HEK293 (cell line): ENCODE results near the gene HSD17B3.

Source experiments
- CTCF ChIA-PET: fragments of 350-600 bp; formaldehyde crosslinking; extraction: SDS; loops from one replicate; lab custom pipeline; 2021; ENCODE audit warnings: antibody characterized with exemption; lab: Yijun Ruan, JAX
- POLR2A ChIA-PET: fragments of 300-600 bp; formaldehyde crosslinking; extraction: SDS; loops from one replicate; lab custom pipeline; 2020; ENCODE audit warnings: antibody characterized with exemption, inconsistent platforms; lab: Yijun Ruan, JAX
- H3K27ac ChIP-seq: fragments of 200-500 bp; sonication (Bioruptor generic); 2 replicates; pipeline ENCODE4 v1.5.1; 2014; ENCODE audit warnings: low read depth, low read length, control low read depth, inconsistent platforms; ENCODE audit errors: extremely low read depth
- H3K36me3 ChIP-seq, 2 experiments: fragments of 200-500 bp in 1 of 2; sonication (Bioruptor generic) in 1 of 2; 1 replicate in 1 of 2; 2 replicates in 1 of 2; pipeline ENCODE4 v1.5.1; 2014 to 2017; ENCODE audit warnings: inconsistent platforms in 2 of 2, low read length in 2 of 2; ENCODE audit not compliant: control insufficient read depth in 2 of 2, insufficient read depth in 1 of 2
- H3K4me1 ChIP-seq: fragments of 200-500 bp; sonication (Bioruptor generic); 2 replicates; pipeline ENCODE4 v1.5.1; 2014; ENCODE audit warnings: mild to moderate bottlenecking, low read length, inconsistent platforms; ENCODE audit not compliant: control insufficient read depth, insufficient read depth
- H3K4me3 ChIP-seq: 2 replicates; pipeline ENCODE4 v1.5.1; 2011; ENCODE audit warnings: low read depth, mild to moderate bottlenecking, control low read depth, low read length, moderate library complexity
- H3K9me3 ChIP-seq: fragments of 200-500 bp; sonication (Bioruptor generic); 2 replicates; pipeline ENCODE4 v1.5.1; 2014; ENCODE audit warnings: low read depth, low read length, inconsistent platforms; ENCODE audit not compliant: control insufficient read depth, insufficient read depth
- EGR2 ChIP-seq: fragments of 450-650 bp; formaldehyde crosslinking; IDR thresholded peaks from 2 replicates; pipeline ENCODE4 v1.5.1; 2016; ENCODE audit warnings: low read depth, missing biosample characterization, missing genetic modification characterization
- HOXC10 ChIP-seq: sonication (generic); formaldehyde crosslinking; IDR thresholded peaks from 2 replicates; pipeline ENCODE4 v1.8.1; 2023; ENCODE audit warnings: mild to moderate bottlenecking, missing genetic modification reagents
- KLF1 ChIP-seq: fragments of 450-650 bp; formaldehyde crosslinking; IDR thresholded peaks from 2 replicates; pipeline ENCODE4 v1.5.1; 2016; ENCODE audit warnings: missing biosample characterization, missing genetic modification characterization
- KLF8 ChIP-seq: fragments of 450-650 bp; formaldehyde crosslinking; IDR thresholded peaks from 2 replicates; pipeline ENCODE4 v1.5.1; 2016; ENCODE audit warnings: missing biosample characterization, missing genetic modification characterization
- ZNF112 ChIP-seq: fragments of 450-650 bp; formaldehyde crosslinking; IDR thresholded peaks from 2 replicates; pipeline ENCODE4 v1.5.0; 2017; ENCODE audit warnings: missing biosample characterization, missing genetic modification characterization
- ZNF133 ChIP-seq: fragments of 450-650 bp; formaldehyde crosslinking; IDR thresholded peaks from 2 replicates; pipeline ENCODE4 v1.5.1; 2016; ENCODE audit warnings: missing biosample characterization, missing genetic modification characterization
- ZNF211 ChIP-seq: fragments of 450-650 bp; formaldehyde crosslinking; IDR thresholded peaks from 2 replicates; pipeline ENCODE4 v1.5.1; 2016; ENCODE audit warnings: low read depth, missing biosample characterization, missing genetic modification characterization
- ZNF324 ChIP-seq: fragments of 450-650 bp; formaldehyde crosslinking; IDR thresholded peaks from 2 replicates; pipeline ENCODE4 v1.5.1; 2016; ENCODE audit warnings: missing biosample characterization, missing genetic modification characterization
- ZNF433 ChIP-seq: fragments of 450-650 bp; formaldehyde crosslinking; IDR thresholded peaks from 2 replicates; pipeline ENCODE4 v1.5.1; 2016; ENCODE audit warnings: missing biosample characterization, missing genetic modification characterization, low read depth
- ZNF624 ChIP-seq: fragments of 450-650 bp; formaldehyde crosslinking; IDR thresholded peaks from 2 replicates; pipeline ENCODE4 v1.5.1; 2017; ENCODE audit warnings: missing biosample characterization, missing genetic modification characterization
- ZNF791 ChIP-seq: fragments of 450-650 bp; formaldehyde crosslinking; IDR thresholded peaks from 2 replicates; pipeline ENCODE4 v1.5.1; 2016; ENCODE audit warnings: missing biosample characterization, missing genetic modification characterization

The HSD17B3 gene

DNA sequence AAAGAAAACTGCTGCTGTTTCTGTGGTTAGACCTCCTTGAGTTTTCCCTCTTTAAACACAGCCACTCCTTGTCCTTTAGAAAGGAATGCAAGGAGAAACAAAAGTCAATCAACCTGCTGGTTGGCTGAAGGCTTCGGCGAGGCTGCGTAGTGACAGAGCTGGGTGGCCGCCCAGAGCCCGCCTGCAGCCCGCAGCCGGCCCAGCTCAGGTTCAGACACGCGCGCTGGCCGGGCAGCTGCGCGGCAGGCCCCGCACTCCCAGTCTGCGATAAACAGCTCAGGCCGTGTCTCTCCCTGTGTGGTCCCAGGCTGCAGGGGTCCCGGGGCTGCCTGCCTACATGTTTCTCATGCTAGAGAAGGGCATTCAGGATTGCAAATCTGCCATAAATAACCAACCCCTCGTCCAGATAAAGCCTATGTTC lies 115.4 kb downstream of the HSD17B3 start (continued):
- TF ChIP-seq ZNF112 (tag by site-specific recombination) (no peak), KLF1 (no peak), KLF8 (tag by site-specific recombination) (no peak), ZNF791 (tag by site-specific recombination) (no peak)

DNA sequence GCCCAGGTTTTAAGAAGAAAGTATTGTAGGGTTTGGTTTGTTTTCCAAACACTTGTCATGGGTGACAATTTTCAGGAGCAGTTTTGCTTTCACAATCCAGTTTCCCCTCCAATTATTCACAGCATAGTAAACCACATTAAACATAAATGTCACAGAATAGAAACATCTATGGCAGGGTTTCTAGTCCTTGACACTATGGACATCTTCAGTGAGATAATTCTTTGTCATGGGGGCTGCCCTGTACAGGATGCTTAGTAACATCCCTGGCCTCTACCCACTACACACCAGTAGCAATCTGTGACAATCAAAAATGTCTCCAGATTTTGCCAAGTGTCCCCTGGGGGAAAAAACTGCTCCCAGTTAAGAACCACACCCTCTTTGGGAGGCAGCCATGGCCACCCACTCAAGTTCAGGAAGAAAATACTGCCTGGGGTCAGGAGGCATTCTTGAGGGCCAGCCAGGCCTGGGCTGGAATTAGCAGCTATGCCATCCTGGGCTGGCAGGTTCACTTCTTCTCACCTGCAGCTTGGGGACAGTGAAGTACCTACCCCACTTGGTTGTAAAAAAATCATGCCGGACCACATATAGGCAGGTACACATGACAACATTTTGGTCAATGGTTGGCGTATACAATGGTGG lies 116.3 kb downstream of the HSD17B3 start:
- POLR2A ChIA-PET, result no interaction called here
- Histone ChIP-seq H3K4me1 (no peaks in the 10 kb centered on the region), H3K27ac (no peak overlapping the region)

More for the DNA sequence above, 116.3 kb downstream of the HSD17B3 start:
- Histone ChIP-seq H3K4me3 (no peak overlapping the region), H3K36me3 (no peaks in the 10 kb centered on the region), H3K9me3 (no peaks in the 10 kb centered on the region; the same call in 1 of the 2 replicates)
- TF ChIP-seq HOXC10 (CRISPR knock-in tag) (no peak), ZNF324 (tag by site-specific recombination) (no peak), ZNF133 (tag by site-specific recombination) (no peak), ZNF624 (tag by site-specific recombination) (no peak), EGR2 (no peak), KLF8 (tag by site-specific recombination) (no peak), ZNF211 (no peak), ZNF433 (no peak)
- CTCF ChIA-PET, result no interaction called here
